Thyroid gland (tissue), 4 donors: ENCODE data around the gene HPS4. TPM values are rescaled to one million over a fixed set of nuclear protein-coding genes. Genes with fewer than 3 reads are reported as not detected.

Source experiments
- DNase-seq, 2 donors: peaks; one replicate each; pipeline ENCODE4 v3.0.0-alpha.2; 2019
- H3K27ac ChIP-seq, 3 donors: fragments of 200-600 bp; sonication (generic); 1 replicate in 2 of 3; 2 replicates in 1 of 3; pipeline ENCODE4 v1.5.1; 2016 to 2019; ENCODE audit warnings: mild to moderate bottlenecking in 1 of 3, moderate library complexity in 1 of 3
- H3K27me3 ChIP-seq: fragments of 200-600 bp; sonication (generic); one replicate; pipeline ENCODE4 v1.5.1; 2019
- H3K36me3 ChIP-seq, 2 donors: fragments of 200-600 bp; sonication (generic); one replicate each; pipeline ENCODE4 v1.5.1; 2016 to 2019
- H3K4me1 ChIP-seq, 2 donors: fragments of 200-600 bp; sonication (generic); one replicate each; pipeline ENCODE4 v1.5.1; 2017 to 2019
- H3K4me3 ChIP-seq, 3 donors: fragments of 200-600 bp; sonication (generic); replicated peaks in 1 of 3; 1 replicate in 2 of 3; 2 replicates in 1 of 3; pipeline ENCODE4 v1.5.1; 2016; ENCODE audit warnings: mild to moderate bottlenecking in 1 of 3
- H3K9me3 ChIP-seq: fragments of 200-600 bp; sonication (generic); one replicate; pipeline ENCODE4 v1.5.1; 2017
- POLR2A ChIP-seq, 2 donors: fragments of 450-650 bp; IDR thresholded peaks; one replicate each; pipeline ENCODE4 v1.6.1; 2017; ENCODE audit warnings: antibody characterized with exemption in 2 of 2, mild to moderate bottlenecking in 2 of 2, moderate library complexity in 1 of 2
- WGBS, 2 donors: methylation state at CpG; one replicate each; pipeline ENCODE4 v1.1.5; 2017; 5-methylcytosine and 5-hydroxymethylcytosine counted together
- intact Hi-C: fragments of 100-400 bp; cut with DNase I; formaldehyde crosslinking; loops from one replicate; pipeline ENCODE4 v1.15.1; 2023
- total RNA-seq, 4 donors: library from RNA; depleted of rRNA; stranded (reverse); fragments of >200 nt; gene quantifications; one replicate each; pipeline ENCODE4 v1.2.3, GENCODE V29; 2016
- TF ChIP-seq, protein P1 (sequence below), 6 experiments: fragments of 200-600 bp in 3 of 6; fragments of 450-650 bp in 3 of 6; sonication (generic) in 3 of 6; IDR thresholded peaks; one replicate each; pipeline ENCODE4 v1.5.1; 2016 to 2019; ENCODE audit warnings: antibody characterized with exemption in 6 of 6, mild to moderate bottlenecking in 2 of 6, inconsistent platforms in 1 of 6, moderate library complexity in 1 of 6

HPS4 gene
- total RNA-seq, 4 donors from 2014 or later, result 27.4 to 51.8 (median 39.1) TPM

DNA sequence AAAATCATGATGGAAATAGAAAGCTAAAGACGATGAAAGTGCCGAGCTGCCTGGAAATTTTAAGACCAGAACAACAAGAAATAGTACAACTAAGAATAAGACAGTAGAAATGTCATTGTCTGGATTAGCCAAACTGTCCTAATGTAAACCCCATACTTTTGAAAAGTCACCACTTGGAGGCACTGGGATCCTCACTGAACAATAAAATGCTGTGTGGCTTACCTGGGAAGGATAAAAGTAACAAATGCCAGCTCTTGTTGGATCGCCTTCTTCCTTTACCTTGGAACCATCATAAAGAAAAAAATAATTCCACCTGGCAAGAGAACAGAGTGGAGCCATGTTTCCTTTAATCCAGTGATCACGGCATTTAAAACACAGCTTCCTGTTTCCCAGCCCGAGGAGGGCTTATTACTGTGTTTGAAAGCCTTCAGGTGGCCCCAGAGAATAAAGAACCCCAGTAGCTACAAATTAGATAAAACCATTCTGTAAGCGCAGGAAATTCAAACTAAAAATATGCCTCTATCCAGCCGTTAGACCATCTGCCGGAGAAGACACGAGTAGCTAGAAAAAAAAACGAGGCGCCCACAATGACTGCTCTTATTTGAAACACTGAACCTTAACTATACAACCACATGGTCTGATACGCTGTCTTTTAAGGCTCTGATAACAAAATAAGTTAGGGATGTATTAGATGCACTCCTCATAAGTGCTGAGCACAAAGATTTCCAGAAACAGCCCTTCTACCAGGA is 4.4 kb downstream of the HPS4 start:
- no peaks in the 10 kb centered on the region for H3K27me3 ChIP-seq
- no peak for DNase-seq
- H3K27ac ChIP-seq, result no peak overlapping the region
- peaks cover 14 to 22% of the 10 kb centered on the region in 2 donors for H3K36me3 ChIP-seq
- intact Hi-C loops, result no loop called here
- WGBS, 2 donors, result 67 to 74% methylated on average over 12 of the region's 12 CpGs
- TF ChIP-seq, protein P1, sequence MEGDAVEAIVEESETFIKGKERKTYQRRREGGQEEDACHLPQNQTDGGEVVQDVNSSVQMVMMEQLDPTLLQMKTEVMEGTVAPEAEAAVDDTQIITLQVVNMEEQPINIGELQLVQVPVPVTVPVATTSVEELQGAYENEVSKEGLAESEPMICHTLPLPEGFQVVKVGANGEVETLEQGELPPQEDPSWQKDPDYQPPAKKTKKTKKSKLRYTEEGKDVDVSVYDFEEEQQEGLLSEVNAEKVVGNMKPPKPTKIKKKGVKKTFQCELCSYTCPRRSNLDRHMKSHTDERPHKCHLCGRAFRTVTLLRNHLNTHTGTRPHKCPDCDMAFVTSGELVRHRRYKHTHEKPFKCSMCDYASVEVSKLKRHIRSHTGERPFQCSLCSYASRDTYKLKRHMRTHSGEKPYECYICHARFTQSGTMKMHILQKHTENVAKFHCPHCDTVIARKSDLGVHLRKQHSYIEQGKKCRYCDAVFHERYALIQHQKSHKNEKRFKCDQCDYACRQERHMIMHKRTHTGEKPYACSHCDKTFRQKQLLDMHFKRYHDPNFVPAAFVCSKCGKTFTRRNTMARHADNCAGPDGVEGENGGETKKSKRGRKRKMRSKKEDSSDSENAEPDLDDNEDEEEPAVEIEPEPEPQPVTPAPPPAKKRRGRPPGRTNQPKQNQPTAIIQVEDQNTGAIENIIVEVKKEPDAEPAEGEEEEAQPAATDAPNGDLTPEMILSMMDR (IDR thresholded peaks at IDR 0.05), result no peak
- TF ChIP-seq POLR2A (IDR thresholded peaks at IDR 0.05), result no peak
- H3K4me1 ChIP-seq, result peaks cover 0 to 41% of the 10 kb centered on the region in 2 donors
- H3K9me3 ChIP-seq, result no peaks in the 10 kb centered on the region
- H3K4me3 ChIP-seq, result no peak overlapping the region

DNA sequence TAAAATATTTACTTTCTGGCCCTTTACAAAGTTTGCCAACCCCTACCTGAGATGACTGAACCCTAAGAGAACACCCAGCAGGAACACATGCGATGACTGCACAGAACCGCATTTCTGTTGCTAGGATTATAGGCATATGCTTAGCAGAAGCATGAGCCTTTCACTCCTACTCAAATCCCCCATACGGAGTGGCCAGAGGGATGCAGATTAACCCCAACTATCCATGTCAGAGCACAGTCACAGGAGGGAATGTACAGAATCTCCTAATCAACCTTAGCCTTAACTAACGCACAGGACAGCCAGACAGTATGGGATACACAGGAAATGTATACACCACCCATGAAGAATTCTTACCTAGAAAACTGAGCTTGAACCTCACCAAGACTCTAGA is 6.2 kb downstream of the HPS4 start:
- H3K36me3 ChIP-seq, result peaks cover 30 to 35% of the 10 kb centered on the region in 2 donors
- no peaks in the 10 kb centered on the region for H3K9me3 ChIP-seq
- H3K4me1 ChIP-seq, result peaks cover 0 to 32% of the 10 kb centered on the region in 2 donors
- TF ChIP-seq POLR2A (IDR thresholded peaks at IDR 0.05), result no peak
- TF ChIP-seq, protein P1 (IDR thresholded peaks at IDR 0.05), result no peak
- H3K27me3 ChIP-seq, result no peaks in the 10 kb centered on the region
- H3K27ac ChIP-seq, result no peak overlapping the region
- WGBS, 2 donors, result 43 to 77% methylated on average over 4 of the region's 4 CpGs
- intact Hi-C loops, result no loop called here
- H3K4me3 ChIP-seq, result no peak overlapping the region
- no peak for DNase-seq

DNA sequence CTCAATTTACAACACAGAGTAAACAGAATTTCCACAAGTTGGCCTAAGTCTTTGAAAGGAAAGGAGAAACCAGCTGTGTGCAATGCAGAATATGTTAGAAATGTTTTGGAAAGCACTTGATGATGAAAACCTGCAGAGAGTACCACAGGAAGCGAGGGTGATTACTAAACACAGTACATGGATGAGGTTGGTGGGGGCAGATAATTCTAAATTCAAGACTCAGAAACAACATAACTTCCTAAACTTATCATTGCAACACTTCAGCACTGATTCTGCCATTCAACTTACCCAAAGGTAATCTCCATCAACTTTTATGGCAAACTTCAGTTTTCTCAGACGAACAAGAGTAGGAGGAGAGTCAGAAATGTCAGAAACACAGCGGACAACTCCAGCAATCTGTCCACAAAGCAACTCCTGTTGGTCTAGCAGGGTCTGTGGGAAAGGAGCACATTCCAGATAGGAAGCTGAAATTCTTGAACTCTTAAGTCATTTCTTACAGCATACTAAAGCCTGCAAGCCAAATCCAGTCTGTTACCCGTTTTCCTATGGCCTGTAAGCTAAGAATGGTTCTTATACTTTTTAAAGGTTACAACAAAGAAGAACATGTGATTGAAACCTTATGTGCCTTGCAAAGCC is 6.8 kb downstream of the HPS4 start:
- peaks cover 34 to 40% of the 10 kb centered on the region in 2 donors for H3K36me3 ChIP-seq
- no peaks in the 10 kb centered on the region for H3K9me3 ChIP-seq
- H3K4me3 ChIP-seq, result no peak overlapping the region
- intact Hi-C loops, result no loop called here
- no peak overlapping the region for H3K27ac ChIP-seq
- no peaks in the 10 kb centered on the region for H3K27me3 ChIP-seq
- WGBS, 2 donors, result 94 to 95% methylated on average over 4 of the region's 4 CpGs
- DNase-seq, result no peak
- peaks cover 0 to 29% of the 10 kb centered on the region in 2 donors for H3K4me1 ChIP-seq
- TF ChIP-seq, protein P1 (IDR thresholded peaks at IDR 0.05), result no peak
- TF ChIP-seq POLR2A (IDR thresholded peaks at IDR 0.05), result no peak

DNA sequence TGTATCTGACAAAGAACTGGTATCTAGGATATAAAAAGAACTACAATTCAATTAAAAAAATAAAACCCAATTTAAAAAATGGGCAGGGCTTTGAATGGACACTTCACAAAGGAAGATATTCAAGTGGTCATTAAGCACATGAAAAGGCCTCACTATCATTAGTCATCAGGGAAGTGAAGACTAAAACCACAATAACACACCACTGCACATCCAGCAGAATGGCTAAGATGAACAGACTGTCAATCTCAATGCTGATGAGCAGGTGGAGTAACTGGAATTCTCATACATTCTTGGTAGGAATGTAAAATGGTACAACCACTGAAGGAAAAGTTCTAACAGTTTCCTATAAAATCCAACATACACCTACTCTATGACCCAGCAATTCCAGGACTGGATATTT is 8.9 kb downstream of the HPS4 start:
- peaks cover 52 to 61% of the 10 kb centered on the region in 2 donors for H3K36me3 ChIP-seq
- no peaks in the 10 kb centered on the region for H3K9me3 ChIP-seq
- intact Hi-C loops, result no loop called here

More for the DNA sequence above, 8.9 kb downstream of the HPS4 start:
- H3K27me3 ChIP-seq, result no peaks in the 10 kb centered on the region
- H3K4me1 ChIP-seq, result peaks cover 0 to 9% of the 10 kb centered on the region in 2 donors
- no peak for TF ChIP-seq POLR2A (IDR thresholded peaks at IDR 0.05)
- TF ChIP-seq, protein P1 (IDR thresholded peaks at IDR 0.05), result no peak
- H3K27ac ChIP-seq, result no peak overlapping the region
- no peak for DNase-seq
- H3K4me3 ChIP-seq, result no peak overlapping the region
